Smooth muscle cell (in vitro differentiated cells): ENCODE results near the gene CAPNS1. TPM values are rescaled to one million over a fixed set of nuclear protein-coding genes. Genes with fewer than 3 reads are reported as not detected.
"Not testable (repeated sequence)": the region's sequence is repeated elsewhere in the genome, so short reads cannot be mapped to it uniquely, and the experiment has no call there.

ENCODE experiments used
- DNase-seq: peaks from one replicate; lab custom pipeline; 2025; ENCODE audit not compliant: unreplicated experiment; lab: John Stamatoyannopoulos, UW
- H2AFZ ChIP-seq: fragments of 200-600 bp; sonication (generic); 2 replicates; pipeline ENCODE4 v1.6.0; 2016; ENCODE audit warnings: antibody characterized with exemption, low read depth, mild to moderate bottlenecking
- H3F3A ChIP-seq: fragments of 200-600 bp; sonication (generic); 2 replicates; pipeline ENCODE4 v1.6.0; 2017; ENCODE audit warnings: antibody characterized with exemption, low read depth
- H3K27ac ChIP-seq: fragments of 200-600 bp; sonication (generic); 2 replicates; pipeline ENCODE4 v1.5.1; 2016; ENCODE audit warnings: low read depth, mild to moderate bottlenecking
- H3K27me3 ChIP-seq: fragments of 200-600 bp; sonication (generic); 2 replicates; pipeline ENCODE4 v1.6.1; 2016; ENCODE audit warnings: low read depth, mild to moderate bottlenecking
- H3K36me3 ChIP-seq: fragments of 200-600 bp; sonication (generic); 2 replicates; pipeline ENCODE4 v1.5.1; 2016; ENCODE audit warnings: low read depth
- H3K4me1 ChIP-seq: fragments of 200-600 bp; sonication (generic); 2 replicates; pipeline ENCODE4 v1.5.1; 2016; ENCODE audit warnings: low read depth
- H3K4me2 ChIP-seq: fragments of 200-600 bp; sonication (generic); 2 replicates; pipeline ENCODE4 v1.6.0; 2016; ENCODE audit warnings: mild to moderate bottlenecking
- H3K4me3 ChIP-seq: fragments of 200-600 bp; sonication (generic); 2 replicates; pipeline ENCODE4 v1.5.1; 2016; ENCODE audit warnings: mild to moderate bottlenecking
- H3K79me2 ChIP-seq: fragments of 200-600 bp; sonication (generic); 2 replicates; pipeline ENCODE4 v1.6.0; 2016; ENCODE audit warnings: low read depth, mild to moderate bottlenecking
- H3K9ac ChIP-seq: fragments of 200-600 bp; sonication (generic); 2 replicates; pipeline ENCODE4 v1.6.0; 2016; ENCODE audit warnings: low read depth
- H3K9me3 ChIP-seq: fragments of 200-600 bp; sonication (generic); replicated peaks from 2 replicates; pipeline ENCODE4 v1.5.1; 2016; ENCODE audit warnings: low read depth
- H4K20me1 ChIP-seq: fragments of 200-600 bp; sonication (generic); 2 replicates; pipeline ENCODE4 v1.6.0; 2016; ENCODE audit warnings: low read depth
- WGBS: methylation state at CpG from one replicate; pipeline ENCODE4 v1.1.7; 2016; ENCODE audit warnings: low lambda C conversion rate; 5-methylcytosine and 5-hydroxymethylcytosine counted together
- polyA plus RNA-seq: library from polyadenylated mRNA; unstranded; fragments of >200 nt; fragmentation: Nextera tagmentation; extraction: Ambion mirVana; gene quantifications from 2 replicates; pipeline ENCODE4 v1.2.1, GENCODE V29; 2016
- total RNA-seq: library from RNA; depleted of rRNA; stranded (reverse); fragments of >200 nt; gene quantifications from 2 replicates; pipeline ENCODE4 v1.2.3, GENCODE V29; 2014
- TF ChIP-seq, protein P1 (sequence below): fragments of 200-600 bp; sonication (generic); IDR thresholded peaks from 2 replicates; pipeline ENCODE4 v1.5.1; 2017; ENCODE audit warnings: borderline replicate concordance, mild to moderate bottlenecking, antibody characterized with exemption; ENCODE audit not compliant: insufficient read depth, poor library complexity, severe bottlenecking

Gene CAPNS1
- total and polyA plus RNA-seq, 2 experiments from 2014 or later = 183 to 383 TPM

GRCh38 chr19:36172852-36173251 is 33.0 kb downstream of the CAPNS1 start:
- Histone ChIP-seq H3K9me3 (no peaks in the 10 kb centered on the region), H3K36me3 (no peaks in the 10 kb centered on the region), H2AFZ (no peak overlapping the region), H4K20me1 (no peaks in the 10 kb centered on the region), H3F3A (no peaks in the 10 kb centered on the region), H3K4me2 (no peak overlapping the region), H3K79me2 (no peaks in the 10 kb centered on the region), H3K27me3 (no peaks in the 10 kb centered on the region), H3K27ac (no peak overlapping the region), H3K4me1 (no peaks in the 10 kb centered on the region), H3K4me3 (no peak overlapping the region), H3K9ac (no peak overlapping the region)
- no peak for DNase-seq
- 96% methylated on average over 5 of the region's 5 CpGs for WGBS
- TF ChIP-seq, protein P1, sequence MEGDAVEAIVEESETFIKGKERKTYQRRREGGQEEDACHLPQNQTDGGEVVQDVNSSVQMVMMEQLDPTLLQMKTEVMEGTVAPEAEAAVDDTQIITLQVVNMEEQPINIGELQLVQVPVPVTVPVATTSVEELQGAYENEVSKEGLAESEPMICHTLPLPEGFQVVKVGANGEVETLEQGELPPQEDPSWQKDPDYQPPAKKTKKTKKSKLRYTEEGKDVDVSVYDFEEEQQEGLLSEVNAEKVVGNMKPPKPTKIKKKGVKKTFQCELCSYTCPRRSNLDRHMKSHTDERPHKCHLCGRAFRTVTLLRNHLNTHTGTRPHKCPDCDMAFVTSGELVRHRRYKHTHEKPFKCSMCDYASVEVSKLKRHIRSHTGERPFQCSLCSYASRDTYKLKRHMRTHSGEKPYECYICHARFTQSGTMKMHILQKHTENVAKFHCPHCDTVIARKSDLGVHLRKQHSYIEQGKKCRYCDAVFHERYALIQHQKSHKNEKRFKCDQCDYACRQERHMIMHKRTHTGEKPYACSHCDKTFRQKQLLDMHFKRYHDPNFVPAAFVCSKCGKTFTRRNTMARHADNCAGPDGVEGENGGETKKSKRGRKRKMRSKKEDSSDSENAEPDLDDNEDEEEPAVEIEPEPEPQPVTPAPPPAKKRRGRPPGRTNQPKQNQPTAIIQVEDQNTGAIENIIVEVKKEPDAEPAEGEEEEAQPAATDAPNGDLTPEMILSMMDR = no peak

- H3K9ac ChIP-seq, H3F3A ChIP-seq, H4K20me1 ChIP-seq, H3K27me3 ChIP-seq, H3K9me3 ChIP-seq, H3K4me1 ChIP-seq, H3K4me2 ChIP-seq, H3K36me3 ChIP-seq, DNase-seq, H3K4me3 ChIP-seq, H2AFZ ChIP-seq, H3K27ac ChIP-seq, H3K79me2 ChIP-seq: not testable (repeated sequence)
- 93% methylated on average over 8 of the region's 8 CpGs for WGBS
These were observed 34.0 kb downstream of the CAPNS1 start for GRCh38 chr19:36173846-36174245.

GRCh38 chr19:36179077-36179476 is 39.2 kb downstream of the CAPNS1 start:
- not testable (repeated sequence) for H3K4me2 ChIP-seq, H3K27ac ChIP-seq, H2AFZ ChIP-seq, H3K27me3 ChIP-seq, H3K4me3 ChIP-seq, H4K20me1 ChIP-seq, H3K9me3 ChIP-seq, H3K9ac ChIP-seq, H3K4me1 ChIP-seq, DNase-seq, H3K36me3 ChIP-seq, H3K79me2 ChIP-seq, H3F3A ChIP-seq
- 52% methylated on average over 2 of the region's 2 CpGs for WGBS

DNA sequence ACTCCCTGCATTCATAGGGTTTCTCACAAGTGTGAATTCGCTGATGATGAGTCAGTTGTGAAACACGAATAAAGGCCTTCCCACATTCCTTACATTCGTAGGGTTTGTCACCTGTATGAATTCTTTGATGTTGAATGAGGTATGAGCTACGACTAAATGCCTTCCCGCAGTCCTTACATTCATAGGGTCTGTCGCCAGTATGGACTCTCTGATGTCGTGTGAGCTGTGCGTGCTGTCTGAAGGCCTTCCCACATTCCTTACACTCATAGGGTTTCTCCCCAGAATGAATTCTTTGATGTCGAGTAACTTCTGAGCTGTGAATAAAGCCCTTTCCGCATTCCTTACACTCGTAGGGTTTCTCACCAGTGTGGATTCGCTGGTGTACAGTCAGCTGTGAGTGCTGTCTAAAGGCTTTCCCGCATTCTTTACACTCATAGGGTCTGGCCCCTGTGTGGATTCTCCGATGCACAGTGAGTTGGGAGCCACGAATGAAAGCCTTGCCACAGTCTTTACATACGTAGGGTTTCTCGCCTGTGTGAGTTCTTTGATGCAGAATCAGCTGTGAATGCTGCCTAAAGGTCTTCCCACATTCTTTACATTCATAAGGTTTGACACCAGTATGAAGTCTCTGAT is 42.9 kb downstream of the CAPNS1 start:
- H3F3A ChIP-seq = no peaks in the 10 kb centered on the region
- H3K27me3 ChIP-seq = no peaks in the 10 kb centered on the region
- no peak overlapping the region for H3K4me3 ChIP-seq
- 53% methylated on average over 17 of the region's 17 CpGs for WGBS
- no peak overlapping the region for H2AFZ ChIP-seq
- H3K27ac ChIP-seq = peak overlapping the region; percentile 68
- no peaks in the 10 kb centered on the region for H3K9me3 ChIP-seq
- no peak overlapping the region for H3K4me2 ChIP-seq
- H3K9ac ChIP-seq = peak overlapping the region; percentile 26
- no peaks in the 10 kb centered on the region for H3K4me1 ChIP-seq
- TF ChIP-seq, protein P1 = no peak
- DNase-seq = no peak
- no peaks in the 10 kb centered on the region for H4K20me1 ChIP-seq
- H3K36me3 ChIP-seq = no peaks in the 10 kb centered on the region
- H3K79me2 ChIP-seq = no peaks in the 10 kb centered on the region

DNA sequence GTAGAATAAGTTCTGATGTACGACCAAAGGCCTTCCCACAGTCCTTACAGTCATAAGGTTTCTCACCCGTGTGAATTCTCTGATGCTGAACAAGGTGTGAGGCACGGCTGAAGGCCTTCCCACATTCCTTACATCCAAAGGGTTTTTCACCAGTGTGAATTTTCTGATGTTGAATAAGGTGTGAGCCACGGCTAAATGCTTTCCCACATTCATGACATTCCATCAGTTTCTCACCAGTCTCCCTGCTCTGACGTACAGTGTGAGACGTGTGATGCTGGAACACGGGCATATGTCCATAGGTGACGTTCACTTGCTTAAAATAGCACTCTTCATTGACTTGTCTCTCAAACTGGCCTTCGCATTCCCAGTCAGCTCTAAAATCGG is 43.4 kb downstream of the CAPNS1 start:
- TF ChIP-seq, protein P1 = no peak
- 76% methylated on average over 10 of the region's 10 CpGs for WGBS
- Histone ChIP-seq H3K4me1 (no peaks in the 10 kb centered on the region), H4K20me1 (no peaks in the 10 kb centered on the region), H3K4me2 (no peak overlapping the region), H3K36me3 (no peaks in the 10 kb centered on the region), H2AFZ (no peak overlapping the region), H3K27me3 (no peaks in the 10 kb centered on the region), H3K9me3 (no peaks in the 10 kb centered on the region), H3K9ac (no peak overlapping the region), H3K27ac (peak overlapping the region; percentile 68), H3K79me2 (no peaks in the 10 kb centered on the region), H3F3A (no peaks in the 10 kb centered on the region), H3K4me3 (no peak overlapping the region)
- DNase-seq = no peak

DNA sequence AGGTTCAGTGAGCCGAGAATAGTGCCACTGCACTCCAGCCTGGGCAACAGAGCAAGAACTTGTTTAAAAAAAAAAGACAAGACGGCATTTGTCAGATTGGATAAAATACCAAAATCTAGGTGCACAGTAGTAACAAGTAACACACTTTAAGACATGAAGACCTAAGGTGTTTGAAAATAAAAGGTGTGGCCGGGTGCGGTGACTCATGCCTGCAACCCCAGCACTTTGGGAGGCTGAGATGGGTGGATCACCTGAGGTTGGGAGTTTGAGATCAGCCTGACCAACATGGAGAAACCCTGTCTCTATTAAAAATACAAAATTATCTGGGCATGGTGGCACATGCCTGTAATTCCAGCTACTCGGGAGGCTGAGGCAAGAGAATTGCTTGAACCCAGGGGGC is 46.9 kb downstream of the CAPNS1 start:
- 89% methylated on average over 5 of the region's 5 CpGs for WGBS
- not testable (repeated sequence) for H3K27me3 ChIP-seq, H3K79me2 ChIP-seq, H3F3A ChIP-seq, H4K20me1 ChIP-seq, H3K9me3 ChIP-seq, H3K4me1 ChIP-seq, H2AFZ ChIP-seq, DNase-seq, H3K27ac ChIP-seq, H3K9ac ChIP-seq, H3K4me3 ChIP-seq, H3K4me2 ChIP-seq, H3K36me3 ChIP-seq
